ENCODE results near the gene SHISA9.

SHISA9 gene

DNA sequence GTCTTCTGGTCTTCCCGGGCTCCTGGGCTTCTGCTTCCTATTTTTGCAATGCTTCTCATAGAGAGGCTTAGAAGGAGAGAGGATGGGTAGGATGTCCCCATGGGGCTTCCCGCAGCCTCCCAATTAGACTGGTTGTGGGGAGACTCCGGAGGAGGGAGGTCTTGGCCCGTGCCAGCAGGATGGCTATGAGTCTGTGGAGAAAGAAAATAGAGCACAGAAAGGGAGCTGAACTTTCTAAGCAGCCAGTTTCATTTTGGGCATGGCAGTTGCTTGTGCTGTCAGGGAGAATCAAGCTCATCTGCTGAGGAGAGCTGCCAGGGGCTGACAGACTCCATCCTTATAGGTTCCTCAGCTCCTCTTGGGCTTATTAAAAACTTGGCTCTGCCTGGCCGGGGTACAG is 204.0 kb downstream of the SHISA9 start:
- no peak for DNase-seq (ENCODE audit: low spot score)
- TF ChIP-seq, protein P1, sequence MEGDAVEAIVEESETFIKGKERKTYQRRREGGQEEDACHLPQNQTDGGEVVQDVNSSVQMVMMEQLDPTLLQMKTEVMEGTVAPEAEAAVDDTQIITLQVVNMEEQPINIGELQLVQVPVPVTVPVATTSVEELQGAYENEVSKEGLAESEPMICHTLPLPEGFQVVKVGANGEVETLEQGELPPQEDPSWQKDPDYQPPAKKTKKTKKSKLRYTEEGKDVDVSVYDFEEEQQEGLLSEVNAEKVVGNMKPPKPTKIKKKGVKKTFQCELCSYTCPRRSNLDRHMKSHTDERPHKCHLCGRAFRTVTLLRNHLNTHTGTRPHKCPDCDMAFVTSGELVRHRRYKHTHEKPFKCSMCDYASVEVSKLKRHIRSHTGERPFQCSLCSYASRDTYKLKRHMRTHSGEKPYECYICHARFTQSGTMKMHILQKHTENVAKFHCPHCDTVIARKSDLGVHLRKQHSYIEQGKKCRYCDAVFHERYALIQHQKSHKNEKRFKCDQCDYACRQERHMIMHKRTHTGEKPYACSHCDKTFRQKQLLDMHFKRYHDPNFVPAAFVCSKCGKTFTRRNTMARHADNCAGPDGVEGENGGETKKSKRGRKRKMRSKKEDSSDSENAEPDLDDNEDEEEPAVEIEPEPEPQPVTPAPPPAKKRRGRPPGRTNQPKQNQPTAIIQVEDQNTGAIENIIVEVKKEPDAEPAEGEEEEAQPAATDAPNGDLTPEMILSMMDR (IDR thresholded peaks at IDR 0.05; ENCODE audit: extremely low read depth, missing control alignments) = no peak

DNA sequence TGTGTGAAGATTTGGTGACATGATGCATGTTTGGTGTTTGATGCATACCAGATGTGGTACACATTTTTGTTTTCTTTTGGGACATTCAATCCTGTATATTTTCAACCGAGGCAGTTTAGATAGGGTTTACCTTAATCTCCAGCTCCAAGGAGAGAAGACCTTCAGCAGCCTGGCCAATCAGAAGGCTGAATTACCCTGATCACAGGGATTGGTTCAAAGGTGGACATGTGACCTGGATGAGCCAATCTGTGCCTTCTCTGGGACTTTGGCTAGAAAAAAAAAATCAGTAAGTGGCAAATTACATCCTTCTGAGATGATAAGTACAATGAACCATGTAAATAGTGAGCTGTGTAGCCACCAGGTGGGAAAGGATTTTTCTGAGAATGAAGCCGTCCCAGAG is 205.1 kb downstream of the SHISA9 start:
- TF ChIP-seq, protein P1 (IDR thresholded peaks at IDR 0.05; ENCODE audit: extremely low read depth, missing control alignments) = no peak
- DNase-seq (ENCODE audit: low spot score) = no peak

DNA sequence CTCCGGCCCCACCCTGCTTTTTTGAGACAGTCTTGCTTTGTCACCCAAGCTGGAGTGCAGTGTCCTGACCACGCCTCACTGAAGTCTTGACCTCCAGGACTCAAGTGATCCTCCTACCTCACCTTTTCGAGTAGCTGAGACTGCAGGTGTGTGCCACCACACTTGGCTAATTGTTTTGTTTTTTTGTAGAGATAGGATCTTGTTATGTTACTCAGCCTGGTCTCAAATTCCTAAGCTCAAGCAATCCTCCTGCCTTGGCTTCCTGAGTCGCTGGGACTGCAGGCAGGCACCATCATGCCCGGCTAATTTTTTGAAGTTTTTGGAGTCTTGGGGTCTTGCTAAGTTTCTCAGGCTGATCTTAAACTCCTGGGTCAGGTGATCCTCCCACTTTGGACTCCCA is 206.7 kb downstream of the SHISA9 start:
- DNase-seq (ENCODE audit: low spot score) = no peak
- TF ChIP-seq, protein P1 (IDR thresholded peaks at IDR 0.05; ENCODE audit: extremely low read depth, missing control alignments) = no peak

DNA sequence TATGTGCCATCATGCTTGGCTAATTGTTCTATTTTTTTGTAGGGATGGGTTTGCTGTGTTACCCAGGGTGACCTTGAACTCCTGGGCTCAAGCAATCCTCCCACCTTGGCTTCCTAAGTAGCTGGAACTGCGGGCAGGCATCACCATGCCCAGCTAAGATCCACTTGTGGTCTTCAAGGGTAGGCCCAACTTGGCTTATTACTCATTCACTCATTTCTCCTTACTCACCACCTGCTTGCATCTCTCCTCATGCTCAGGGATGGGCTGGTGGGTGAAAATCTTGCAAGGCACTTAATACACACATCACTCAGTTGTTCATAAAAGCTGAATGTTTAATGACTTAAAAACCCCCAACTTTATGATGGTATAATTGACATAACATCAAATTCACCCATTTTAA is 207.8 kb downstream of the SHISA9 start:
- DNase-seq (ENCODE audit: low spot score) = no peak
- TF ChIP-seq, protein P1 (IDR thresholded peaks at IDR 0.05; ENCODE audit: extremely low read depth, missing control alignments) = no peak

DNA sequence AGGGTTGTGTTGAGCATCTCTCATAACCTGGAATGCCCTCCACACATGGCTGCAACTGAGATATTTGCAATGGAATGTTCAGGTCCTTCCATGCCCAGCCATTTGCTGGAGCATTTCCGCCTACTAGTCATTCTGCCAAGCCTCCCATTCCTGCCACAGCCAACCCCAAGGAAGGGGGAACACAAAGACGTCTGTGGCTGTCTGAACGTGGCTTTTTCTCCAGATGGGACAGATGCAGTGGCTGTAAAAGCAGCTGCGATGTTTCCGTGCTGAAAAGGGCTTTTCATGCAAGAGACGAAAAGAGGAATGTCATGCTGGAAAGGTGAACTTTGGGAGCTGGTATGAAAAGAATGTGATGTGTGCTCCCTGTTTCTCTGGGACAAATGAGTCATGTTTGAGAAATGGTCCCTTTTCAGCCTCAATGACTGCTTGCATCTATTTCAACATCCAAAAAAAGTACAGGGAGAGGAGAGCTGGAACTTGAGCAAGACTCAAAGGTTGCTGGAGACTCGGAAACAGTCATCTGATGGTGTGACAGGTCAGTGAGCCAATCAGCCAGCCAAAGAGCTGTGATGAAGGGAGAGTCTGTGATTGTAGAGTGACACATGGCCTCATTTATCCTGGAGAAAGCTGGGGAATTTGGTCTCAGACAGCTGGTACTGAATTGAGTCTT is 208.9 kb downstream of the SHISA9 start:
- DNase-seq (ENCODE audit: low spot score) = no peak
- TF ChIP-seq, protein P1 (IDR thresholded peaks at IDR 0.05; ENCODE audit: extremely low read depth, missing control alignments) = no peak

DNA sequence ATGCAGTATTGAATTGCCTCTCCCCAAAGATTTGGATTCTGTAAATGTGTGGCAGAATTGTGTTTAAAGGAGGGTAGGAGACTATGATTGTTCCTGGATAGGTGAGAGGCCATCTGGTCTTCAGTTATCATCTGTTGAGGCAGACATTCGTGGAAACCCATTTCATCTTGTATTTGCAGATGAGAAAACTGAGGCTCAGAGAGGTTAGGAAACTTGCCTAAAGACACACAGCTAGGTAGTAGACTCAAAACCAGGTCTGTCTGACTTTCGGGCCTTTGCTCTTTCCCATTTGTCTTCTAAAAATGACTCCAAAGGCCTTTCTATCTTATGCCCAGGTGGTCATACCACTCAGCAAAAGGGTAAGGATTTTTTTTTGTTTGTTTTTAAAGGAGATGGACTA is 210.3 kb downstream of the SHISA9 start:
- TF ChIP-seq, protein P1 (IDR thresholded peaks at IDR 0.05; ENCODE audit: extremely low read depth, missing control alignments) = no peak
- DNase-seq (ENCODE audit: low spot score) = no peak

DNA sequence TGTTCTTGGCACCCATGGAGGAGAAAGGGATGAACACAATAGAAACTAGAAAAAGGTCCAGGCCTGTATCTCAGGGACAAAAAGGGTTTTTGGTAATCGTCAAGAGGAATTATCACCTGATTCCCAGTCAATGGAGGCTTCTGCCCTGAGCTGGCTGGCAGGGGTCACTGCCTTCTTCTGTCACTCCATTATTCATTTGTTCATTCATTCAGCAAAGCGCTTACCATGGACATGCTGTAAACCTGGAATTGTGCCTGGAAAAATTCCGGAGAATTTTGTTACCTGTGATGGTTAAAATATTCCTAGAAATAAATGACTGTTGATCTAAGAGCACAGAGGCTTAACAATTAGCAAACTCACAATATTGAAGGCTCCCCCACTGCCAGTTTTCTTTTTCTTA is 212.3 kb downstream of the SHISA9 start:
- TF ChIP-seq, protein P1 (IDR thresholded peaks at IDR 0.05; ENCODE audit: extremely low read depth, missing control alignments) = no peak
- no peak for DNase-seq (ENCODE audit: low spot score)

All from GM20000 (cell line).